ENCODE data around the gene HOXA7. TPM values are rescaled to one million over a fixed set of nuclear protein-coding genes. Genes with fewer than 3 reads are reported as not detected.

HOXA7 gene
- total RNA-seq, 2 donors from 2014 or later = not detected

- Histone ChIP-seq H3K27me3 (ENCODE audit: control insufficient read depth, insufficient read depth, low read length, poor library complexity, severe bottlenecking) (peaks cover 97% of the 10 kb centered on the region), H3K9me3 (ENCODE audit: control insufficient read depth, low read length) (no peaks in the 10 kb centered on the region), H3K4me1 (ENCODE audit: control insufficient read depth, insufficient read depth, low read length) (peaks cover 4% of the 10 kb centered on the region), H3K9ac (ENCODE audit: extremely low read depth, low read length, poor library complexity, severe bottlenecking) (no peak overlapping the region), H3K36me3 (ENCODE audit: control insufficient read depth, insufficient read depth, low read length) (no peaks in the 10 kb centered on the region), H3K4me3 (ENCODE audit: low read length) (no peak overlapping the region), H3K27ac (ENCODE audit: low read depth, low read length) (no peak overlapping the region)
- 7 to 14% methylated on average over 13 to 30 of the region's 30 CpGs for WGBS, 2 experiments (ENCODE audit: insufficient coverage in 1 of 2, insufficient read length in 1 of 2)
- Mint-ChIP-seq H3K27me3 (ENCODE audit: insufficient read depth) (peaks cover 95% of the 10 kb centered on the region), H3K27ac (no peak overlapping the region), H3K9me3 (no peaks in the 10 kb centered on the region), H3K4me1 (peaks cover 13% of the 10 kb centered on the region), H3K36me3 (ENCODE audit: low read depth) (no peaks in the 10 kb centered on the region), H3K4me3 (no peak overlapping the region)
- TF ChIP-seq CTCF (conservative IDR thresholded peaks at IDR 0.05) = no peak
- DNase-seq = peak; percentile 60
Observed at GRCh38 chr7:27202018-27202861, 45.8 kb upstream of the HOXA7 start.

GRCh38 chr7:27201580-27202017, 45.1 kb upstream of the HOXA7 start:
- H3K36me3 ChIP-seq (ENCODE audit: control insufficient read depth, insufficient read depth, low read length) = no peaks in the 10 kb centered on the region
- H3K27ac ChIP-seq (ENCODE audit: low read depth, low read length) = no peak overlapping the region
- 19% methylated on average over 4 of the region's 4 CpGs; no CpG with 5 or more reads in 1 of the 2 experiments for WGBS, 2 experiments (ENCODE audit: insufficient coverage in 1 of 2, insufficient read length in 1 of 2)
- H3K27me3 Mint-ChIP-seq (ENCODE audit: insufficient read depth) = peaks cover 95% of the 10 kb centered on the region
- H3K9me3 ChIP-seq (ENCODE audit: control insufficient read depth, low read length) = no peaks in the 10 kb centered on the region
- no peak overlapping the region for H3K27ac Mint-ChIP-seq
- H3K36me3 Mint-ChIP-seq (ENCODE audit: low read depth) = no peaks in the 10 kb centered on the region
- peaks cover 13% of the 10 kb centered on the region for H3K4me1 Mint-ChIP-seq
- TF ChIP-seq CTCF (conservative IDR thresholded peaks at IDR 0.05) = no peak
- no peaks in the 10 kb centered on the region for H3K9me3 Mint-ChIP-seq
- H3K4me1 ChIP-seq (ENCODE audit: control insufficient read depth, insufficient read depth, low read length) = peaks cover 4% of the 10 kb centered on the region
- DNase-seq = peak; percentile 53
- peaks cover 97% of the 10 kb centered on the region for H3K27me3 ChIP-seq (ENCODE audit: control insufficient read depth, insufficient read depth, low read length, poor library complexity, severe bottlenecking)
- H3K4me3 Mint-ChIP-seq = no peak overlapping the region
- H3K4me3 ChIP-seq (ENCODE audit: low read length) = no peak overlapping the region
- H3K9ac ChIP-seq (ENCODE audit: extremely low read depth, low read length, poor library complexity, severe bottlenecking) = no peak overlapping the region

GRCh38 chr7:27200761-27201579, 44.5 kb upstream of the HOXA7 start:
- Mint-ChIP-seq H3K4me3 (peak overlapping the region; percentile 54), H3K36me3 (ENCODE audit: low read depth) (no peaks in the 10 kb centered on the region), H3K27me3 (ENCODE audit: insufficient read depth) (peaks cover 95% of the 10 kb centered on the region), H3K9me3 (no peaks in the 10 kb centered on the region), H3K4me1 (peaks cover 13% of the 10 kb centered on the region), H3K27ac (no peak overlapping the region)
- Histone ChIP-seq H3K36me3 (ENCODE audit: control insufficient read depth, insufficient read depth, low read length) (no peaks in the 10 kb centered on the region), H3K9me3 (ENCODE audit: control insufficient read depth, low read length) (no peaks in the 10 kb centered on the region), H3K9ac (ENCODE audit: extremely low read depth, low read length, poor library complexity, severe bottlenecking) (no peak overlapping the region), H3K4me3 (ENCODE audit: low read length) (no peak overlapping the region), H3K4me1 (ENCODE audit: control insufficient read depth, insufficient read depth, low read length) (peaks cover 4% of the 10 kb centered on the region), H3K27ac (ENCODE audit: low read depth, low read length) (no peak overlapping the region), H3K27me3 (ENCODE audit: control insufficient read depth, insufficient read depth, low read length, poor library complexity, severe bottlenecking) (peaks cover 97% of the 10 kb centered on the region)
- 9 to 13% methylated on average over 6 to 14 of the region's 14 CpGs for WGBS, 2 experiments (ENCODE audit: insufficient coverage in 1 of 2, insufficient read length in 1 of 2)
- peak; percentile 60 for DNase-seq
- TF ChIP-seq CTCF (conservative IDR thresholded peaks at IDR 0.05) = no peak

All from endodermal cell (in vitro differentiated cells).